ENCODE results near the gene VSNL1. TPM values are rescaled to one million over a fixed set of nuclear protein-coding genes. Genes with fewer than 3 reads are reported as not detected.

Gene VSNL1
- total RNA-seq, 1 donor from 2014 or later: not detected

GRCh38 chr2:17576802-17577201 is 36.3 kb downstream of the VSNL1 start:
- Mint-ChIP-seq H3K4me3 (no peak overlapping the region), H3K36me3 (ENCODE audit: low read depth) (no peaks in the 10 kb centered on the region), H3K4me1 (ENCODE audit: low read depth) (peaks cover 14% of the 10 kb centered on the region), H3K27ac (no peak overlapping the region), H3K9me3 (no peaks in the 10 kb centered on the region), H3K27me3 (ENCODE audit: insufficient read depth) (no peaks in the 10 kb centered on the region)
- no peak for DNase-seq (ENCODE audit: low spot score)
- intact Hi-C loops (cut with micrococcal nuclease): no loop called here

- H3K27ac Mint-ChIP-seq: no peak overlapping the region
- intact Hi-C loops (cut with micrococcal nuclease): no loop called here
- H3K9me3 Mint-ChIP-seq: no peaks in the 10 kb centered on the region
- no peak overlapping the region for H3K4me3 Mint-ChIP-seq
- H3K36me3 Mint-ChIP-seq (ENCODE audit: low read depth): no peaks in the 10 kb centered on the region
- DNase-seq (ENCODE audit: low spot score): no peak
- H3K4me1 Mint-ChIP-seq (ENCODE audit: low read depth): peaks cover 14% of the 10 kb centered on the region
- peaks cover 2% of the 10 kb centered on the region for H3K27me3 Mint-ChIP-seq (ENCODE audit: insufficient read depth)
These were observed 38.0 kb downstream of the VSNL1 start for GRCh38 chr2:17578466-17578928.

GRCh38 chr2:17579605-17580318 is 39.3 kb downstream of the VSNL1 start:
- no peaks in the 10 kb centered on the region for H3K9me3 Mint-ChIP-seq
- peaks cover 14% of the 10 kb centered on the region for H3K4me1 Mint-ChIP-seq (ENCODE audit: low read depth)
- peaks cover 2% of the 10 kb centered on the region for H3K27me3 Mint-ChIP-seq (ENCODE audit: insufficient read depth)
- H3K27ac Mint-ChIP-seq: no peak overlapping the region
- intact Hi-C loops (cut with micrococcal nuclease): no loop called here
- no peaks in the 10 kb centered on the region for H3K36me3 Mint-ChIP-seq (ENCODE audit: low read depth)
- H3K4me3 Mint-ChIP-seq: no peak overlapping the region
- no peak for DNase-seq (ENCODE audit: low spot score)

- H3K4me3 Mint-ChIP-seq: no peak overlapping the region
- DNase-seq (ENCODE audit: low spot score): no peak
- intact Hi-C loops (cut with micrococcal nuclease): no loop called here
- H3K27me3 Mint-ChIP-seq (ENCODE audit: insufficient read depth): peaks cover 2% of the 10 kb centered on the region
- no peaks in the 10 kb centered on the region for H3K9me3 Mint-ChIP-seq
- H3K4me1 Mint-ChIP-seq (ENCODE audit: low read depth): peaks cover 14% of the 10 kb centered on the region
- H3K27ac Mint-ChIP-seq: no peak overlapping the region
- H3K36me3 Mint-ChIP-seq (ENCODE audit: low read depth): no peaks in the 10 kb centered on the region
These were observed 39.8 kb downstream of the VSNL1 start for GRCh38 chr2:17580319-17580715.

- intact Hi-C loops (cut with micrococcal nuclease): no loop called here
- Mint-ChIP-seq H3K27me3 (ENCODE audit: insufficient read depth) (peaks cover 5% of the 10 kb centered on the region), H3K9me3 (no peaks in the 10 kb centered on the region), H3K4me3 (no peak overlapping the region), H3K36me3 (ENCODE audit: low read depth) (no peaks in the 10 kb centered on the region), H3K27ac (no peak overlapping the region), H3K4me1 (ENCODE audit: low read depth) (peaks cover 14% of the 10 kb centered on the region)
- DNase-seq (ENCODE audit: low spot score): no peak
These were observed 41.3 kb downstream of the VSNL1 start for GRCh38 chr2:17581831-17582230.

GRCh38 chr2:17583166-17583565 is 42.7 kb downstream of the VSNL1 start:
- no peaks in the 10 kb centered on the region for H3K36me3 Mint-ChIP-seq (ENCODE audit: low read depth)
- no peak overlapping the region for H3K4me3 Mint-ChIP-seq
- no peak overlapping the region for H3K27ac Mint-ChIP-seq
- no peak for DNase-seq (ENCODE audit: low spot score)
- H3K27me3 Mint-ChIP-seq (ENCODE audit: insufficient read depth): peaks cover 5% of the 10 kb centered on the region
- H3K9me3 Mint-ChIP-seq: no peaks in the 10 kb centered on the region
- intact Hi-C loops (cut with micrococcal nuclease): no loop called here
- peaks cover 13% of the 10 kb centered on the region for H3K4me1 Mint-ChIP-seq (ENCODE audit: low read depth)

GRCh38 chr2:17583646-17584045 is 43.1 kb downstream of the VSNL1 start:
- Mint-ChIP-seq H3K4me1 (ENCODE audit: low read depth) (peaks cover 9% of the 10 kb centered on the region), H3K27me3 (ENCODE audit: insufficient read depth) (peaks cover 5% of the 10 kb centered on the region), H3K27ac (no peak overlapping the region), H3K36me3 (ENCODE audit: low read depth) (no peaks in the 10 kb centered on the region), H3K9me3 (no peaks in the 10 kb centered on the region), H3K4me3 (no peak overlapping the region)
- no peak for DNase-seq (ENCODE audit: low spot score)
- intact Hi-C loops (cut with micrococcal nuclease): no loop called here

GRCh38 chr2:17584689-17585088 is 44.2 kb downstream of the VSNL1 start:
- no peaks in the 10 kb centered on the region for H3K36me3 Mint-ChIP-seq (ENCODE audit: low read depth)
- intact Hi-C loops (cut with micrococcal nuclease): no loop called here
- no peak overlapping the region for H3K4me3 Mint-ChIP-seq
- peaks cover 5% of the 10 kb centered on the region for H3K27me3 Mint-ChIP-seq (ENCODE audit: insufficient read depth)
- no peak overlapping the region for H3K27ac Mint-ChIP-seq
- no peak for DNase-seq (ENCODE audit: low spot score)
- H3K4me1 Mint-ChIP-seq (ENCODE audit: low read depth): peaks cover 3% of the 10 kb centered on the region
- no peaks in the 10 kb centered on the region for H3K9me3 Mint-ChIP-seq

- DNase-seq (ENCODE audit: low spot score): no peak
- intact Hi-C loops (cut with micrococcal nuclease): no loop called here
- Mint-ChIP-seq H3K4me3 (no peak overlapping the region), H3K36me3 (ENCODE audit: low read depth) (no peaks in the 10 kb centered on the region), H3K4me1 (ENCODE audit: low read depth) (no peaks in the 10 kb centered on the region), H3K27ac (no peak overlapping the region), H3K9me3 (no peaks in the 10 kb centered on the region), H3K27me3 (ENCODE audit: insufficient read depth) (peaks cover 3% of the 10 kb centered on the region)
These were observed 47.0 kb downstream of the VSNL1 start for GRCh38 chr2:17587469-17587868.

GRCh38 chr2:17588031-17588430 is 47.5 kb downstream of the VSNL1 start:
- Mint-ChIP-seq H3K9me3 (no peaks in the 10 kb centered on the region), H3K4me3 (no peak overlapping the region), H3K36me3 (ENCODE audit: low read depth) (no peaks in the 10 kb centered on the region), H3K4me1 (ENCODE audit: low read depth) (no peaks in the 10 kb centered on the region), H3K27ac (no peak overlapping the region), H3K27me3 (ENCODE audit: insufficient read depth) (peaks cover 3% of the 10 kb centered on the region)
- intact Hi-C loops (cut with micrococcal nuclease): no loop called here
- DNase-seq (ENCODE audit: low spot score): no peak

- Mint-ChIP-seq H3K27me3 (ENCODE audit: insufficient read depth) (peaks cover 3% of the 10 kb centered on the region), H3K4me1 (ENCODE audit: low read depth) (no peaks in the 10 kb centered on the region), H3K9me3 (no peaks in the 10 kb centered on the region), H3K27ac (no peak overlapping the region), H3K36me3 (ENCODE audit: low read depth) (no peaks in the 10 kb centered on the region), H3K4me3 (no peak overlapping the region)
- intact Hi-C loops (cut with micrococcal nuclease): no loop called here
- DNase-seq (ENCODE audit: low spot score): no peak
These were observed 49.0 kb downstream of the VSNL1 start for GRCh38 chr2:17589406-17590035.

GRCh38 chr2:17590342-17590911 is 49.9 kb downstream of the VSNL1 start:
- no peaks in the 10 kb centered on the region for H3K4me1 Mint-ChIP-seq (ENCODE audit: low read depth)
- no peak for DNase-seq (ENCODE audit: low spot score)
- peaks cover 3% of the 10 kb centered on the region for H3K27me3 Mint-ChIP-seq (ENCODE audit: insufficient read depth)
- no peak overlapping the region for H3K4me3 Mint-ChIP-seq
- intact Hi-C loops (cut with micrococcal nuclease): no loop called here
- no peak overlapping the region for H3K27ac Mint-ChIP-seq
- H3K9me3 Mint-ChIP-seq: no peaks in the 10 kb centered on the region
- no peaks in the 10 kb centered on the region for H3K36me3 Mint-ChIP-seq (ENCODE audit: low read depth)

- peaks cover 3% of the 10 kb centered on the region for H3K27me3 Mint-ChIP-seq (ENCODE audit: insufficient read depth)
- H3K9me3 Mint-ChIP-seq: no peaks in the 10 kb centered on the region
- no peak for DNase-seq (ENCODE audit: low spot score)
- intact Hi-C loops (cut with micrococcal nuclease): no loop called here
- H3K36me3 Mint-ChIP-seq (ENCODE audit: low read depth): no peaks in the 10 kb centered on the region
- no peaks in the 10 kb centered on the region for H3K4me1 Mint-ChIP-seq (ENCODE audit: low read depth)
- no peak overlapping the region for H3K4me3 Mint-ChIP-seq
- no peak overlapping the region for H3K27ac Mint-ChIP-seq
These were observed 51.4 kb downstream of the VSNL1 start for GRCh38 chr2:17591846-17592245.
